Measurements from ENCODE around the gene DAB1. TPM values are rescaled to one million over a fixed set of nuclear protein-coding genes. Genes with fewer than 3 reads are reported as not detected.

DAB1 gene
- total RNA-seq, 1 donor from 2014 or later = 14.6 TPM

- Histone ChIP-seq H3K9me3 (ENCODE audit: low read depth) (no peaks in the 10 kb centered on the region), H4K20me1 (ENCODE audit: low read depth) (no peaks in the 10 kb centered on the region), H3K4me2 (peak overlapping the region; percentile 98), H3K36me3 (no peaks in the 10 kb centered on the region), H3K27ac (no peak overlapping the region), H3K27me3 (peaks cover 68% of the 10 kb centered on the region), H3F3A (ENCODE audit: low read depth) (peaks cover 22% of the 10 kb centered on the region), H3K79me2 (ENCODE audit: low read depth) (no peaks in the 10 kb centered on the region), H2AFZ (replicated peaks) (peak overlapping the region; percentile 96), H3K4me3 (peak overlapping the region; percentile 76), H3K4me1 (peaks cover 7% of the 10 kb centered on the region), H3K9ac (no peak overlapping the region)
- no peak for TF ChIP-seq EZH2phosphoT487 (IDR thresholded peaks at IDR 0.05)
- TF ChIP-seq CTCF (IDR thresholded peaks at IDR 0.05) = peak; percentile 87
- TF ChIP-seq EZH2 (IDR thresholded peaks at IDR 0.05) = no peak
- peaks cover 17% of the 10 kb centered on the region for H3K27me3 Mint-ChIP-seq (ENCODE audit: insufficient read depth, low read depth)
- H3K4me3 Mint-ChIP-seq = peak overlapping the region; percentile 91
- no peaks in the 10 kb centered on the region for H3K9me3 Mint-ChIP-seq
- DNase-seq (ENCODE audit: low spot score) = peak; percentile 81
- no peak overlapping the region for H3K27ac Mint-ChIP-seq
- H3K4me1 Mint-ChIP-seq = peaks cover 19% of the 10 kb centered on the region
- H3K36me3 Mint-ChIP-seq = no peaks in the 10 kb centered on the region
Measured at GRCh38 chr1:57424231-57425027, 569 bp upstream of the DAB1 start.

GRCh38 chr1:57423135-57423655, 665 bp downstream of the DAB1 start:
- Histone ChIP-seq H3K9ac (no peak overlapping the region), H2AFZ (replicated peaks) (peak overlapping the region; percentile 78)
- peaks cover 19% of the 10 kb centered on the region for H3K4me1 Mint-ChIP-seq

More at GRCh38 chr1:57423135-57423655, 665 bp downstream of the DAB1 start:
- H3K9me3 ChIP-seq (ENCODE audit: low read depth) = no peaks in the 10 kb centered on the region
- DNase-seq (ENCODE audit: low spot score) = peak; percentile 76
- Mint-ChIP-seq H3K9me3 (no peaks in the 10 kb centered on the region), H3K27me3 (ENCODE audit: insufficient read depth, low read depth) (peaks cover 17% of the 10 kb centered on the region), H3K4me3 (peak overlapping the region; percentile 99), H3K36me3 (no peaks in the 10 kb centered on the region), H3K27ac (peak overlapping the region; percentile 85)
- no peaks in the 10 kb centered on the region for H3K36me3 ChIP-seq
- no peaks in the 10 kb centered on the region for H4K20me1 ChIP-seq (ENCODE audit: low read depth)
- TF ChIP-seq CTCF (IDR thresholded peaks at IDR 0.05) = no peak
- TF ChIP-seq EZH2 (IDR thresholded peaks at IDR 0.05) = no peak
- TF ChIP-seq EZH2phosphoT487 (IDR thresholded peaks at IDR 0.05) = no peak
- H3K4me1 ChIP-seq = peaks cover 7% of the 10 kb centered on the region
- no peaks in the 10 kb centered on the region for H3K79me2 ChIP-seq (ENCODE audit: low read depth)
- H3K27ac ChIP-seq = no peak overlapping the region
- H3F3A ChIP-seq (ENCODE audit: low read depth) = peaks cover 22% of the 10 kb centered on the region
- H3K27me3 ChIP-seq = peaks cover 72% of the 10 kb centered on the region
- H3K4me3 ChIP-seq = peak overlapping the region; percentile 76
- H3K4me2 ChIP-seq = peak overlapping the region; percentile 98

All from neural progenitor cell (in vitro differentiated cells).